ENCODE measurements around the gene NFASC. TPM values are rescaled to one million over a fixed set of nuclear protein-coding genes. Genes with fewer than 3 reads are reported as not detected.
A peak's percentile ranks its signal among the peaks of the same experiment; 100 is the strongest.

NFASC gene
- total and polyA plus RNA-seq, 9 of the 15 experiments (the other 6 are each of a cell fraction or from before 2014, with no cell fraction given), result 0.03 to 0.16 (median 0.06) TPM; not detected in 6

- H3K79me2 ChIP-seq (ENCODE audit: control insufficient read depth, insufficient read depth, low read length), result no peaks in the 10 kb centered on the region
- no peak overlapping the region for H3K4me2 ChIP-seq (ENCODE audit: insufficient read depth, low read length)
- no peaks in the 10 kb centered on the region for H3K36me3 ChIP-seq (ENCODE audit: control insufficient read depth, insufficient read depth, low read length)
- no peak overlapping the region for H2AFZ ChIP-seq (ENCODE audit: low read depth, low read length)
- peaks cover 22% of the 10 kb centered on the region for H4K20me1 ChIP-seq (replicated peaks; ENCODE audit: control insufficient read depth, insufficient read depth, low read length)
- ATAC-seq (no peak), FAIRE-seq (no peak), DNase-seq (ENCODE audit: extremely low read depth in 1 of 4, low spot score in 3 of 4) (no peak)
- no peaks in the 10 kb centered on the region for H3K9me1 ChIP-seq (ENCODE audit: control insufficient read depth, insufficient read depth, low read length)
- TF ChIP-seq ADNP (tag; IDR thresholded peaks at IDR 0.05) (no peak), RCOR1 (IDR thresholded peaks at IDR 0.05; ENCODE audit: borderline replicate concordance in 1 of 2, low read depth in 2 of 2, low read length in 2 of 2) (no peak), MYBL2 (IDR thresholded peaks at IDR 0.05; ENCODE audit: low read depth) (no peak), MYBL2 (CRISPR knock-in tag; IDR thresholded peaks at IDR 0.05; ENCODE audit: borderline replicate concordance) (no peak), ZNF408 (CRISPR knock-in tag; IDR thresholded peaks at IDR 0.05; ENCODE audit: low read depth) (no peak), ZNF79 (CRISPR knock-in tag; IDR thresholded peaks at IDR 0.05; ENCODE audit: low read depth) (no peak), NFE2 (IDR thresholded peaks at IDR 0.05; ENCODE audit: low read depth) (no peak), ZNF778 (CRISPR knock-in tag; IDR thresholded peaks at IDR 0.05) (no peak), NFIC (IDR thresholded peaks at IDR 0.05) (no peak), PRPF4 (IDR thresholded peaks at IDR 0.05; ENCODE audit: insufficient read depth, low read depth, low read length, poor library complexity, severe bottlenecking) (no peak), VEZF1 (CRISPR knock-in tag; IDR thresholded peaks at IDR 0.05) (no peak), SREBF1 (IDR thresholded peaks at IDR 0.05; ENCODE audit: borderline replicate concordance, low read depth, low read length) (no peak), BACH1 (tag; IDR thresholded peaks at IDR 0.05) (no peak)
- in situ Hi-C loops (cut with MboI), result loop anchor here (10.0 kb wide), 1 partner anchor 539 kb away; no protein-coding TSS in a partner anchor
- no TSS peak for BruUV-seq (replicated peaks)
- H3K27ac ChIP-seq (ENCODE audit: extremely low read depth, low read depth, low read length), result no peak overlapping the region
- 9% methylated on average over 17 of the region's 17 CpGs for whole genome bisulfite sequencing (ENCODE audit: insufficient coverage, low coverage, missing lambda C conversion rate)
- no peaks in the 10 kb centered on the region for H3K9me3 ChIP-seq (replicated peaks; ENCODE audit: control insufficient read depth, insufficient read depth, low read depth, low read length)
- peaks cover 4 to 13% of the 10 kb centered on the region in 2 experiments; a peak in 3 of 5 replicates for H3K4me1 ChIP-seq (replicated peaks in 1 of 2; ENCODE audit: control insufficient read depth in 2 of 2, insufficient read depth in 2 of 2, low read length in 2 of 2)
- H3K9ac ChIP-seq (ENCODE audit: insufficient read depth in 1 of 2, low read depth in 2 of 2, low read length in 2 of 2), result peak overlapping the region in 1 of 2 experiments; percentile 15; a peak in 1 of 4 replicates
- H3K27me3 ChIP-seq (ENCODE audit: control insufficient read depth in 2 of 2, insufficient read depth in 2 of 2, low read length in 2 of 2), result peaks cover 43 to 85% of the 10 kb centered on the region in 2 experiments
- ChIA-PET CTCF (ENCODE audit: low intra/inter-chr PET ratio) (no interaction called here), POLR2A (interaction anchor here (0.7 to 1.7 kb wide), 2 partner anchors 12 to 450 kb away, joined by 3 to 4 read pairs; no protein-coding TSS in a partner anchor)
- intact Hi-C loops (cut with micrococcal nuclease), result loop anchor here (5.0 kb wide), 1 partner anchor 156 kb away; no protein-coding TSS in a partner anchor
- no peak overlapping the region for H3K4me3 ChIP-seq
Measured at GRCh38 chr1:204986181-204986580, 115.5 kb downstream of the NFASC start.

Data from K562 (cell line).